Neural cell (in vitro differentiated cells): ENCODE measurements around the gene ANO3.

Source experiments
- EP300 ChIP-seq: fragments of 450-650 bp; conservative IDR thresholded peaks from 2 replicates; pipeline ENCODE4 v1.6.1; 2014; ENCODE audit warnings: antibody characterized with exemption, mild to moderate bottlenecking, moderate library complexity; ENCODE audit not compliant: poor library complexity, severe bottlenecking
- EZH2 ChIP-seq: fragments of 200-600, 300-800 bp; shearing (Covaris generic), sonication (generic); IDR thresholded peaks from 2 replicates; pipeline ENCODE4 v1.6.1; 2014; ENCODE audit warnings: antibody characterized with exemption, low read length, borderline replicate concordance, mild to moderate bottlenecking; ENCODE audit not compliant: insufficient read depth, poor library complexity, severe bottlenecking
- MXI1 ChIP-seq: fragments of 450-650 bp; conservative IDR thresholded peaks from 2 replicates; pipeline ENCODE4 v1.6.1; 2014; ENCODE audit warnings: antibody characterized with exemption, mild to moderate bottlenecking; ENCODE audit not compliant: poor library complexity, severe bottlenecking
- POLR2AphosphoS5 ChIP-seq: IDR thresholded peaks from 2 replicates; pipeline ENCODE4 v1.6.1; 2012
- RAD21 ChIP-seq: fragments of 450-650 bp; conservative IDR thresholded peaks from 2 replicates; pipeline ENCODE4 v1.6.1; 2014; ENCODE audit warnings: antibody characterized with exemption, mild to moderate bottlenecking, moderate library complexity
- REST ChIP-seq: IDR thresholded peaks from 2 replicates; pipeline ENCODE4 v1.6.1; 2012; ENCODE audit warnings: borderline replicate concordance
- SMC3 ChIP-seq: fragments of 450-650 bp; conservative IDR thresholded peaks from 2 replicates; pipeline ENCODE4 v1.6.1; 2014; ENCODE audit warnings: antibody characterized with exemption, mild to moderate bottlenecking, moderate library complexity; ENCODE audit not compliant: poor library complexity
- TF ChIP-seq, protein P1 (sequence below): fragments of 450-650 bp; IDR thresholded peaks from 2 replicates; pipeline ENCODE4 v1.5.1; 2014; ENCODE audit warnings: antibody characterized with exemption, mild to moderate bottlenecking, moderate library complexity; ENCODE audit not compliant: poor library complexity, severe bottlenecking

GRCh38 chr11:26556582-26556981 is 224.7 kb downstream of the ANO3 start:
- TF ChIP-seq, protein P1, sequence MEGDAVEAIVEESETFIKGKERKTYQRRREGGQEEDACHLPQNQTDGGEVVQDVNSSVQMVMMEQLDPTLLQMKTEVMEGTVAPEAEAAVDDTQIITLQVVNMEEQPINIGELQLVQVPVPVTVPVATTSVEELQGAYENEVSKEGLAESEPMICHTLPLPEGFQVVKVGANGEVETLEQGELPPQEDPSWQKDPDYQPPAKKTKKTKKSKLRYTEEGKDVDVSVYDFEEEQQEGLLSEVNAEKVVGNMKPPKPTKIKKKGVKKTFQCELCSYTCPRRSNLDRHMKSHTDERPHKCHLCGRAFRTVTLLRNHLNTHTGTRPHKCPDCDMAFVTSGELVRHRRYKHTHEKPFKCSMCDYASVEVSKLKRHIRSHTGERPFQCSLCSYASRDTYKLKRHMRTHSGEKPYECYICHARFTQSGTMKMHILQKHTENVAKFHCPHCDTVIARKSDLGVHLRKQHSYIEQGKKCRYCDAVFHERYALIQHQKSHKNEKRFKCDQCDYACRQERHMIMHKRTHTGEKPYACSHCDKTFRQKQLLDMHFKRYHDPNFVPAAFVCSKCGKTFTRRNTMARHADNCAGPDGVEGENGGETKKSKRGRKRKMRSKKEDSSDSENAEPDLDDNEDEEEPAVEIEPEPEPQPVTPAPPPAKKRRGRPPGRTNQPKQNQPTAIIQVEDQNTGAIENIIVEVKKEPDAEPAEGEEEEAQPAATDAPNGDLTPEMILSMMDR = no peak
- TF ChIP-seq MXI1 = no peak
- TF ChIP-seq RAD21 = no peak
- no peak for TF ChIP-seq SMC3
- TF ChIP-seq POLR2AphosphoS5 = no peak
- no peak for TF ChIP-seq EP300
- TF ChIP-seq EZH2 = no peak
- TF ChIP-seq REST = no peak
